ENCODE data around the gene TMEM169. TPM values are rescaled to one million over a fixed set of nuclear protein-coding genes. Genes with fewer than 3 reads are reported as not detected.

Gene TMEM169
- total and polyA plus RNA-seq, 2 of the 13 experiments (the other 11 are each of a cell fraction or from before 2014, with no cell fraction given): 1.5 to 4.5 TPM

GRCh38 chr2:216108967-216109921 lies 27.5 kb downstream of the TMEM169 start, which contains the start of gene XRCC5 (continued):
- TF ChIP-seq MAFF (IDR thresholded peaks at IDR 0.05; ENCODE audit: low read depth, low read length) (peak; percentile 31; the same call in 1 of the 2 replicates), ZBTB26 (CRISPR knock-in tag; IDR thresholded peaks at IDR 0.05; ENCODE audit: borderline replicate concordance) (peak; percentile 88; the same call in 1 of the 2 replicates), FOXJ3 (CRISPR knock-in tag; IDR thresholded peaks at IDR 0.05; ENCODE audit: borderline replicate concordance) (peak; percentile 77; the same call in 1 of the 2 replicates), ZEB1 (IDR thresholded peaks at IDR 0.05; ENCODE audit: insufficient replicate concordance, low read depth) (no peak), SMAD9 (CRISPR knock-in tag; IDR thresholded peaks at IDR 0.05) (peak; percentile 78), ZBTB20 (CRISPR knock-in tag; IDR thresholded peaks at IDR 0.05; ENCODE audit: borderline replicate concordance, low read depth) (peak; percentile 84; the same call in 1 of the 2 replicates), YEATS4 (CRISPR knock-in tag; IDR thresholded peaks at IDR 0.05; ENCODE audit: borderline replicate concordance) (peak; percentile 98), SAP130 (CRISPR knock-in tag; IDR thresholded peaks at IDR 0.05; ENCODE audit: low read depth) (peak; percentile 99), DRAP1 (CRISPR knock-in tag; IDR thresholded peaks at IDR 0.05) (peak; percentile 69), GLI4 (CRISPR knock-in tag; IDR thresholded peaks at IDR 0.05; ENCODE audit: borderline replicate concordance) (peak; percentile 95; the same call in 1 of the 2 replicates), ZNF768 (CRISPR knock-in tag; IDR thresholded peaks at IDR 0.05) (peak; percentile 70; the same call in 1 of the 2 replicates), ZNF225 (CRISPR knock-in tag; IDR thresholded peaks at IDR 0.05) (peak; percentile 93; the same call in 1 of the 2 replicates), BRF2 (CRISPR knock-in tag; IDR thresholded peaks at IDR 0.05) (peak; percentile 30; the same call in 1 of the 2 replicates), ZNF224 (CRISPR knock-in tag; IDR thresholded peaks at IDR 0.05) (peak; percentile 79; the same call in 1 of the 2 replicates), ZMYM2 (CRISPR knock-in tag; IDR thresholded peaks at IDR 0.05) (peak; percentile 72; the same call in 1 of the 2 replicates), ZNF124 (CRISPR knock-in tag; IDR thresholded peaks at IDR 0.05) (peak; percentile 93), ZFY (CRISPR knock-in tag; IDR thresholded peaks at IDR 0.05) (peak; percentile 100), AKAP8 (CRISPR knock-in tag; IDR thresholded peaks at IDR 0.05) (peak; percentile 87), KDM5A (IDR thresholded peaks at IDR 0.05; ENCODE audit: borderline replicate concordance, low read length) (peak; percentile 78; the same call in 1 of the 2 replicates), ZNF704 (CRISPR knock-in tag; IDR thresholded peaks at IDR 0.05; ENCODE audit: borderline replicate concordance) (peak; percentile 91)
- TF ChIP-seq, protein P1, sequence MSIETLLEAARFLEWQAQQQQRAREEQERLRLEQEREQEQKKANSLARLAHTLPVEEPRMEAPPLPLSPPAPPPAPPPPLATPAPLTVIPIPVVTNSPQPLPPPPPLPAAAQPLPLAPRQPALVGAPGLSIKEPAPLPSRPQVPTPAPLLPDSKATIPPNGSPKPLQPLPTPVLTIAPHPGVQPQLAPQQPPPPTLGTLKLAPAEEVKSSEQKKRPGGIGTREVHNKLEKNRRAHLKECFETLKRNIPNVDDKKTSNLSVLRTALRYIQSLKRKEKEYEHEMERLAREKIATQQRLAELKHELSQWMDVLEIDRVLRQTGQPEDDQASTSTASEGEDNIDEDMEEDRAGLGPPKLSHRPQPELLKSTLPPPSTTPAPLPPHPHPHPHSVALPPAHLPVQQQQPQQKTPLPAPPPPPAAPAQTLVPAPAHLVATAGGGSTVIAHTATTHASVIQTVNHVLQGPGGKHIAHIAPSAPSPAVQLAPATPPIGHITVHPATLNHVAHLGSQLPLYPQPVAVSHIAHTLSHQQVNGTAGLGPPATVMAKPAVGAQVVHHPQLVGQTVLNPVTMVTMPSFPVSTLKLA (IDR thresholded peaks at IDR 0.05): peak; percentile 85
